H9 (cell line): ENCODE measurements around the gene SPTBN2. TPM values are rescaled to one million over a fixed set of nuclear protein-coding genes. Genes with fewer than 3 reads are reported as not detected.

Experiments used
- DNase-seq: peaks from one replicate; pipeline ENCODE4 v3.0.0-alpha.2; 2017
- H2AFZ ChIP-seq: one replicate; pipeline ENCODE4 v1.6.1; 2013; ENCODE audit warnings: mild to moderate bottlenecking, low read length, control low read depth, moderate library complexity
- H2AK5ac ChIP-seq: 2 replicates; pipeline ENCODE4 v1.6.1; 2013; ENCODE audit warnings: low read length, control low read depth, mixed read lengths; ENCODE audit not compliant: insufficient read length
- H2BK120ac ChIP-seq: one replicate; pipeline ENCODE4 v1.6.1; 2013; ENCODE audit warnings: low read depth, mild to moderate bottlenecking, low read length, control low read depth, inconsistent platforms; ENCODE audit not compliant: poor library complexity, severe bottlenecking
- H2BK12ac ChIP-seq: 2 replicates; pipeline ENCODE4 v1.6.1; 2013; ENCODE audit warnings: low read length, control low read depth, mixed read lengths, low read depth; ENCODE audit not compliant: insufficient read length
- H2BK15ac ChIP-seq: 2 replicates; pipeline ENCODE4 v1.6.1; 2013; ENCODE audit warnings: low read depth, low read length, control low read depth
- H2BK20ac ChIP-seq: one replicate; pipeline ENCODE4 v1.6.1; 2013; ENCODE audit warnings: low read depth, mild to moderate bottlenecking, low read length, control low read depth, inconsistent platforms; ENCODE audit not compliant: poor library complexity, severe bottlenecking
- H2BK5ac ChIP-seq: 2 replicates; pipeline ENCODE4 v1.6.1; 2013; ENCODE audit warnings: low read length, control low read depth, mixed read lengths; ENCODE audit not compliant: insufficient read length
- H3K14ac ChIP-seq: 2 replicates; pipeline ENCODE4 v1.6.1; 2013; ENCODE audit warnings: low read length, control low read depth; ENCODE audit not compliant: insufficient read depth
- H3K18ac ChIP-seq: 2 replicates; pipeline ENCODE4 v1.6.1; 2013; ENCODE audit warnings: low read depth, mild to moderate bottlenecking, mixed read lengths, low read length, control low read depth; ENCODE audit not compliant: insufficient read length
- H3K23ac ChIP-seq: 2 replicates; pipeline ENCODE4 v1.6.1; 2013; ENCODE audit warnings: low read length, control low read depth, mixed read lengths, low read depth; ENCODE audit not compliant: insufficient read length
- H3K23me2 ChIP-seq: 2 replicates; pipeline ENCODE4 v1.6.1; 2013; ENCODE audit warnings: low read depth, mild to moderate bottlenecking, mixed read lengths, low read length, control low read depth; ENCODE audit not compliant: insufficient read length, poor library complexity, severe bottlenecking
- H3K27ac ChIP-seq: 2 replicates; pipeline ENCODE4 v1.5.1; 2013; ENCODE audit warnings: low read length, control low read depth, mixed read lengths, low read depth; ENCODE audit not compliant: insufficient read length
- H3K27me3 ChIP-seq: 2 replicates; pipeline ENCODE4 v1.6.1; 2013; ENCODE audit warnings: low read length, control low read depth, inconsistent platforms; ENCODE audit not compliant: insufficient read depth
- H3K4ac ChIP-seq: 2 replicates; pipeline ENCODE4 v1.6.1; 2013; ENCODE audit warnings: low read depth, mild to moderate bottlenecking, control low read depth, inconsistent platforms, low read length, moderate library complexity
- H3K4me1 ChIP-seq: 2 replicates; pipeline ENCODE4 v1.6.1; 2013; ENCODE audit warnings: low read length, control low read depth, inconsistent platforms; ENCODE audit not compliant: insufficient read depth
- H3K4me2 ChIP-seq: 2 replicates; pipeline ENCODE4 v1.6.1; 2013; ENCODE audit warnings: low read length, control low read depth, mixed read lengths; ENCODE audit not compliant: insufficient read length, insufficient read depth
- H3K56ac ChIP-seq: 2 replicates; pipeline ENCODE4 v1.6.1; 2013; ENCODE audit warnings: low read depth, mild to moderate bottlenecking, mixed read lengths, low read length, control low read depth; ENCODE audit not compliant: insufficient read length
- H3K79me1 ChIP-seq: 2 replicates; pipeline ENCODE4 v1.6.1; 2013; ENCODE audit warnings: low read depth, mild to moderate bottlenecking, moderate library complexity, low read length, control low read depth, inconsistent platforms; ENCODE audit not compliant: insufficient read depth, poor library complexity, severe bottlenecking
- H3K79me2 ChIP-seq: 2 replicates; pipeline ENCODE4 v1.6.1; 2013; ENCODE audit warnings: low read length, control low read depth, inconsistent platforms; ENCODE audit not compliant: insufficient read depth
- H3K9ac ChIP-seq: 2 replicates; pipeline ENCODE4 v1.6.1; 2013; ENCODE audit warnings: low read length, control low read depth, mixed read lengths; ENCODE audit not compliant: insufficient read length; ENCODE audit errors: extremely low read depth
- H3K9me3 ChIP-seq: one replicate; pipeline ENCODE4 v1.6.1; 2013; ENCODE audit warnings: low read depth, low read length, inconsistent platforms; ENCODE audit not compliant: control insufficient read depth
- H3T11ph ChIP-seq: one replicate; pipeline ENCODE4 v1.6.1; 2013; ENCODE audit warnings: mild to moderate bottlenecking, low read length, control low read depth, inconsistent platforms
- H4K20me1 ChIP-seq: one replicate; pipeline ENCODE4 v1.6.1; 2013; ENCODE audit not compliant: control insufficient read depth, insufficient read length, insufficient read depth
- H4K5ac ChIP-seq: 2 replicates; pipeline ENCODE4 v1.6.1; 2013; ENCODE audit warnings: low read depth, mild to moderate bottlenecking, mixed read lengths, low read length, control low read depth; ENCODE audit not compliant: insufficient read length
- H4K8ac ChIP-seq: replicated peaks from 2 replicates; pipeline ENCODE4 v1.6.1; 2013; ENCODE audit warnings: low read length, control low read depth, mixed read lengths, low read depth; ENCODE audit not compliant: insufficient read length
- H4K91ac ChIP-seq: 2 replicates; pipeline ENCODE4 v1.6.1; 2013; ENCODE audit warnings: low read depth, mild to moderate bottlenecking, moderate library complexity, mixed read lengths, low read length, control low read depth; ENCODE audit not compliant: insufficient read length
- H3K27ac Mint-ChIP-seq, 3 experiments: 2 replicates in 2 of 3; 3 replicates in 1 of 3; pipeline ENCODE4 v1.8.0; 2020 to 2021; ENCODE audit warnings: mixed read lengths in 3 of 3, mild to moderate bottlenecking in 1 of 3, moderate library complexity in 1 of 3
- H3K27me3 Mint-ChIP-seq: 2 replicates; pipeline ENCODE4 v1.8.0; 2021; ENCODE audit warnings: low read depth, mild to moderate bottlenecking, moderate library complexity, mixed read lengths
- H3K36me3 Mint-ChIP-seq, 3 experiments: 2 replicates in 2 of 3; 3 replicates in 1 of 3; pipeline ENCODE4 v1.8.0; 2020 to 2021; ENCODE audit warnings: low read depth in 3 of 3, mixed read lengths in 3 of 3; ENCODE audit not compliant: insufficient read depth in 1 of 3
- H3K4me1 Mint-ChIP-seq, 2 experiments: 2 replicates each; pipeline ENCODE4 v1.8.0; 2020; ENCODE audit warnings: mixed read lengths in 2 of 2
- H3K4me3 Mint-ChIP-seq, 2 experiments: 2 replicates in 1 of 2; 3 replicates in 1 of 2; pipeline ENCODE4 v1.8.0; 2020 to 2021; ENCODE audit warnings: mild to moderate bottlenecking in 2 of 2, mixed read lengths in 2 of 2, moderate library complexity in 1 of 2
- H3K9me3 Mint-ChIP-seq, 2 experiments: 2 replicates in 1 of 2; 3 replicates in 1 of 2; pipeline ENCODE4 v1.8.0; 2020; ENCODE audit warnings: mild to moderate bottlenecking in 2 of 2, mixed read lengths in 2 of 2, moderate library complexity in 1 of 2
- WGBS: extraction: QIAGEN DNeasy Blood & Tissue Kit; methylation state at CpG from one replicate; pipeline ENCODE4 v1.1.7; 2013; ENCODE audit warnings: missing lambda C conversion rate, low lambda C conversion rate, mixed read lengths; ENCODE audit not compliant: insufficient read length; ENCODE audit errors: extremely low coverage; 5-methylcytosine and 5-hydroxymethylcytosine counted together
- total RNA-seq: library from RNA; stranded (reverse); gene quantifications from 2 replicates; pipeline ENCODE4 v1.2.1, GENCODE V29; 2021
- TF ChIP-seq, protein P1 (sequence below): fragments of 200-600 bp; sonication (generic); conservative IDR thresholded peaks from 3 replicates; pipeline ENCODE4 v1.8.0; 2021; ENCODE audit warnings: antibody characterized with exemption, mild to moderate bottlenecking

Gene SPTBN2
- total RNA-seq, 1 experiment from 2014 or later = 80.4 TPM

- Mint-ChIP-seq H3K36me3 (no peaks in the 10 kb centered on the region), H3K9me3 (no peaks in the 10 kb centered on the region)
Measured at GRCh38 chr11:66734215-66734614, 5.2 kb upstream of the SPTBN2 start.

More at GRCh38 chr11:66734215-66734614, 5.2 kb upstream of the SPTBN2 start:
- no peaks in the 10 kb centered on the region for H3K9me3 ChIP-seq
- no peak for DNase-seq
- H3K27me3 ChIP-seq = peaks cover under 1% of the 10 kb centered on the region; the same call in 1 of the 2 replicates
- no peak overlapping the region for H2BK120ac ChIP-seq
- TF ChIP-seq, protein P1, sequence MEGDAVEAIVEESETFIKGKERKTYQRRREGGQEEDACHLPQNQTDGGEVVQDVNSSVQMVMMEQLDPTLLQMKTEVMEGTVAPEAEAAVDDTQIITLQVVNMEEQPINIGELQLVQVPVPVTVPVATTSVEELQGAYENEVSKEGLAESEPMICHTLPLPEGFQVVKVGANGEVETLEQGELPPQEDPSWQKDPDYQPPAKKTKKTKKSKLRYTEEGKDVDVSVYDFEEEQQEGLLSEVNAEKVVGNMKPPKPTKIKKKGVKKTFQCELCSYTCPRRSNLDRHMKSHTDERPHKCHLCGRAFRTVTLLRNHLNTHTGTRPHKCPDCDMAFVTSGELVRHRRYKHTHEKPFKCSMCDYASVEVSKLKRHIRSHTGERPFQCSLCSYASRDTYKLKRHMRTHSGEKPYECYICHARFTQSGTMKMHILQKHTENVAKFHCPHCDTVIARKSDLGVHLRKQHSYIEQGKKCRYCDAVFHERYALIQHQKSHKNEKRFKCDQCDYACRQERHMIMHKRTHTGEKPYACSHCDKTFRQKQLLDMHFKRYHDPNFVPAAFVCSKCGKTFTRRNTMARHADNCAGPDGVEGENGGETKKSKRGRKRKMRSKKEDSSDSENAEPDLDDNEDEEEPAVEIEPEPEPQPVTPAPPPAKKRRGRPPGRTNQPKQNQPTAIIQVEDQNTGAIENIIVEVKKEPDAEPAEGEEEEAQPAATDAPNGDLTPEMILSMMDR = no peak
- no peak overlapping the region for H2BK15ac ChIP-seq
- H2BK12ac ChIP-seq = no peak overlapping the region
- H3K27ac ChIP-seq = no peak overlapping the region
- H3K4me3 Mint-ChIP-seq = no peak overlapping the region
- peaks cover 68% of the 10 kb centered on the region for H3K27me3 Mint-ChIP-seq
- H4K91ac ChIP-seq = no peak overlapping the region
- H3K27ac Mint-ChIP-seq = no peak overlapping the region
- H4K8ac ChIP-seq = no peak overlapping the region
- H2BK20ac ChIP-seq = no peak overlapping the region
- H3K18ac ChIP-seq = no peak overlapping the region
- H3K4me2 ChIP-seq = no peak overlapping the region
- no peak overlapping the region for H3K14ac ChIP-seq
- no peak overlapping the region for H3K56ac ChIP-seq
- no CpG with 5 or more reads among the region's 3 CpGs for WGBS
- no peaks in the 10 kb centered on the region for H4K20me1 ChIP-seq
- no peak overlapping the region for H3K4ac ChIP-seq
- H2AFZ ChIP-seq = no peak overlapping the region
- H3K23me2 ChIP-seq = no peaks in the 10 kb centered on the region
- no peak overlapping the region for H3K23ac ChIP-seq
- H3K4me1 Mint-ChIP-seq = peaks cover under 1 to 1% of the 10 kb centered on the region in 2 experiments
- H3T11ph ChIP-seq = no peak overlapping the region
- no peak overlapping the region for H4K5ac ChIP-seq
- H3K79me1 ChIP-seq = no peaks in the 10 kb centered on the region
- H3K9ac ChIP-seq = no peak overlapping the region
- H2BK5ac ChIP-seq = no peak overlapping the region
- H3K79me2 ChIP-seq = no peaks in the 10 kb centered on the region
- H3K4me1 ChIP-seq = peaks cover under 1% of the 10 kb centered on the region; the same call in 1 of the 2 replicates
- no peak overlapping the region for H2AK5ac ChIP-seq
